Ureter (tissue), 1 donor: ENCODE measurements around the gene USB1. TPM values are rescaled to one million over a fixed set of nuclear protein-coding genes. Genes with fewer than 3 reads are reported as not detected.

ENCODE experiments used
- DNase-seq: peaks from one replicate; pipeline ENCODE4 v3.0.0-alpha.2; 2020; ENCODE audit warnings: low spot score
- total RNA-seq: library from RNA; stranded (reverse); gene quantifications from one replicate; pipeline ENCODE4 v1.2.4, GENCODE V29; 2023
- donor health status: DM: yes; HTN: yes; CAD: no.

The USB1 gene, protein sequence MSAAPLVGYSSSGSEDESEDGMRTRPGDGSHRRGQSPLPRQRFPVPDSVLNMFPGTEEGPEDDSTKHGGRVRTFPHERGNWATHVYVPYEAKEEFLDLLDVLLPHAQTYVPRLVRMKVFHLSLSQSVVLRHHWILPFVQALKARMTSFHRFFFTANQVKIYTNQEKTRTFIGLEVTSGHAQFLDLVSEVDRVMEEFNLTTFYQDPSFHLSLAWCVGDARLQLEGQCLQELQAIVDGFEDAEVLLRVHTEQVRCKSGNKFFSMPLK
- total RNA-seq, result 50.5 TPM

GRCh38 chr16:58000706-58001676, at the start of gene USB1:
Gene USB1 (plus strand): TSS chr16:58001407. CDS start chr16:58001484, 77 bp downstream.
- DNase-seq, result peak; percentile 88

DNA sequence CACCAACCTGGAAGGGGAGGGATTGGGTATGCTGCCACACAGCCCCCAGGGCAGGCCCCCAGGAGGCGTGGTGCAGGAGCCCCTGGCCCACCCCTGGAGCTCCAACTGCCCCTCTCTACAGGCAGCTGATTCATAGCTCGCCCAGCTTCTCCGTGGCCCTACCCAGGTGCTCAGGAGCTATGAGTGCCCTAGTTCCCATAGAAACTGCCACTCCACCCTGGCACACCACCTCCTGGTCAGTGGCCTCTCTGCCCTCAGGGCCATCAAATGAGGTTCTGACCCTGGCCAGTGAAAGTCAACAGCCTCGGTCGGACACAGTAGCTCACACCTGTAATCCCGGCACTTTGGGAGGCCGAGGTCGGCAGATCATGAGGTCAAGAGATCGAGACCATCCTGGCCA, 48.3 kb upstream of the USB1 start:
- no peak for DNase-seq

DNA sequence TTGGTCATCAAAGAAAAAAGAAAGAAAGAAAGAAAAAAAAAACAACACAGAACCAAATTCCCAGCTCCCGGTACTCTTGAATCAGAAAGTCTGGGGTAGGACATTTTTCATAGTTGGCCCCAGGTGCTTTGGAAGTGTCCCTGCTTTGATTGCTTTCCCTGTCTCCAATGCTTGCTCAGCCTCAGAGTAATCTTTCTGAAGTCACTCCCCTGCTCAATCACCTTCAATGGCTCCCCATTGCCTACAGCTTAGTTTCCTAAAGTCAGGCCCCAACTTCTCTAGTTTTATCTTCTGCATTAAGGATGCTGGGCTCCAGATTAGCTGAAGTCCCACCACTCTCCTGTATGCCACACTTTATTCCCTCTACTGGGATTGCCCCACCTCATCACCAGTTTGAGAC, 47.4 kb upstream of the USB1 start:
- DNase-seq, result no peak

- DNase-seq, result no peak
Observed at GRCh38 chr16:57955572-57956188, 45.5 kb upstream of the USB1 start.

- DNase-seq, result no peak
Observed at GRCh38 chr16:57956270-57956808, 44.9 kb upstream of the USB1 start.

- DNase-seq, result no peak
Observed at GRCh38 chr16:57956924-57957672, 44.1 kb upstream of the USB1 start.

DNA sequence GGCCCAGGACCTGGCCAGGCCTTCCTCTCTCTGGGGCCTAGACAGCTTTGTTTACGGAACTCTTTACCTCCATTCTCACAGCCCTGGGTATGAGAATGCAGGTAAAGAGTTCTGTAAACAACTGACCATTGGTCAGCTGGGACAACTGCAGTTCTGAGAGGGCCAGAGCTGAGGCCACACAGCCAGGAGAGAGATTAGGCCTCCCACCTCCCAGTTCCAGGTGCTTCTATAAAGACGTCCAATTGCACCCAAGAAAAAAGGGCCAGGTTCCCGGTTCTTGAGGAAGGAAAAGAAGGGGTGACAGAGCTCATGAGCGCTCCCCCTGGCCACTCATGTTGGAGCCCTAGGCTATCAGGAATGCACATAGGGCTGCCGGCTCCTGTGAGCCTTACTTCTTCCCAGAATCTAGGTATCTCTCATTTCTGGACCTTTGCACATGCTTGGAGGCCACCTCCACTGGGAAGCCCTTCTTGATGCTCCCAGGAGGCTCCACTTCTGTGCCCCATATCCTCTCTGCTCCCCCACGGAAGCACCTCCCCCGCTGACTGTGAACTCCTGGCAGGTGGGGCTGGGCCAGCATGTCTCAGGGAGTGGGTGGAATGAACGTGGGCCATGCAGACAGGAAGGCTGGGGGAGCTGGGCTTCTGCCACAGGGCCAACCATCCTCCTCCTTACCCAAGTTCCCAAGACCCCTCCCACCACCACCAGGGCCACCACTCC, 43.4 kb upstream of the USB1 start:
- DNase-seq, result no peak

DNA sequence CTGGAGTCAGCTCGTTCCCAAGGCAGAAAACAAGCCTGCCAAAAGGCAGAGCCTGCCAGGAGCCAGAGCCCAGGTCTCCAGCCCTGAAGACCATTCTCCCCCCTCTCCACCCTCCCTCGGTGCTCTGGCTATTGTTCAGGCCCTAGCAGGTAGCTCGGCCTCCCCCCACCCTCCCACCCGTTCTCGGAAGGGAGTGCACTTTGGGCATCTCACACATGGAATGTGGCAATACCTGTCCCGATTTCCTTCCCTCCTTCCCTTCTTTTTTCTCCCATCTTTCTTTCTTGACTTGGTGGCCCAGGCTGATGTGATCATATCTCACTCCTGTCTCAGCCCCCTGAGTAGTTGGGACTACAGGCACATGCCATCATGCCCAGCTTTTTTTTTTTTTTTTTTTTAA, 42.7 kb upstream of the USB1 start:
- no peak for DNase-seq

DNA sequence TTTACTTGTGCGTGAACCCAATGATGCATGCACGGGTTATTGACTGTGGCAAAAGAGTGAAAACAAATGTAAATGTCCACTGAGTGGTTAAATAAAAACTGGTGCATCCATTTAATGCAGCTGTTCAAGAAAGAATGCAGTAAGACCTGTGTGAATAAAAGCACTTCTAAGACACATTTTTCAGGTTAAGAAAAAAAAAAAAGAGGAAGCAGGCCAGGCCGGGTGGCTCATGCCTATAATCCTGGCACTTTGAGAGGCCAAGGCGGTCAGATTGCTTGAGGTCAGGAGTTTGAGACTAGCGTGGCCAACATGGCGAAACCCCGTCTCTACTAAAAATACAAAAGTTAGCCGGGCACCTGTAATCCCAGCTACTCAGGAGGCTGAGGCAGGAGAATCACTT, 42.1 kb upstream of the USB1 start:
- DNase-seq, result no peak

DNA sequence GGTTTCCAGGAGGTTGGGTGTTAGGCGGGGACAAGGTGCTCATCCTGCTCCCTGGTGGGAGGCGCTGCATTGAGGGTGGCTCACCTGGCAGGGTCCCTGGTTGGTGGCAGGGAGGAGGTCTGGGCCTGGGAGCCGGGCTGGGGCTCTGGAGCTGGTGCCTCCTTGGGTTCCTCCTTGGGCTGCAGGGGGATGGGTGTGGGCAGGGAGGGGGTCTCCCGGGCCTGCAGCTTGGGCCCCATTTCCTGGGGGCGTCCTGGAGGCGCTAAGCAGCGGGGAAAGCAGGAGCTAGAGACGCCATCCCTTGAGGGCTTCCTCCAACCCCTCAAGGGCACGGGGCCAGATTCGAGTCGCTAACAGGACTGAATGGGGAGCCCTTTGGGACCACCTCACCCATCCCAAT, 41.4 kb upstream of the USB1 start:
- DNase-seq, result no peak

- DNase-seq, result no peak
Observed at GRCh38 chr16:57960310-57960709, 40.9 kb upstream of the USB1 start.

GRCh38 chr16:57960826-57961472, 40.3 kb upstream of the USB1 start:
- no peak for DNase-seq

GRCh38 chr16:57961538-57961937, 39.7 kb upstream of the USB1 start:
- DNase-seq, result no peak

DNA sequence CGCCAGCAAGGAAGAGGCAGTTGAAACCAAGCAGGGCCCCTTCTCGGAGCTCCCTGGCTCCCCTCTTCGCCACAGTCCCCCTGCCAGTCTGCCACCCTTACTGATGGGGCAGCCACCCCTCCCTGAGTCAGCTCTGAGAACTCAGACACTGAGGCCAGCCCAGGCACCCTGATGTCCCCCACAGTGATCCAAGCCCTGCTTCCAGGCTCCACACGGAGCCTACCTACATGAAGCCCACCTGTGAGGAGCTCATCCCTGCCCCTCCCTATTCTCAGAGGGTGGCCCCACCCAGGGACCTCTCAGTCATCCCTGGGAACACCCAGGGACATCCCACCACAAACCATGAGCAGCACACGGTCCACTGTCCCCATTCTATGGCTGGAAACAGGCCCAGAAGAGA, 39.2 kb upstream of the USB1 start:
- DNase-seq, result no peak

GRCh38 chr16:57962756-57963155, 38.5 kb upstream of the USB1 start:
- no peak for DNase-seq

- DNase-seq, result no peak
Observed at GRCh38 chr16:57964157-57964700, 37.0 kb upstream of the USB1 start.

- DNase-seq, result no peak
Observed at GRCh38 chr16:57966204-57966771, 34.9 kb upstream of the USB1 start.

GRCh38 chr16:57966986-57967385, 34.2 kb upstream of the USB1 start:
- no peak for DNase-seq

DNA sequence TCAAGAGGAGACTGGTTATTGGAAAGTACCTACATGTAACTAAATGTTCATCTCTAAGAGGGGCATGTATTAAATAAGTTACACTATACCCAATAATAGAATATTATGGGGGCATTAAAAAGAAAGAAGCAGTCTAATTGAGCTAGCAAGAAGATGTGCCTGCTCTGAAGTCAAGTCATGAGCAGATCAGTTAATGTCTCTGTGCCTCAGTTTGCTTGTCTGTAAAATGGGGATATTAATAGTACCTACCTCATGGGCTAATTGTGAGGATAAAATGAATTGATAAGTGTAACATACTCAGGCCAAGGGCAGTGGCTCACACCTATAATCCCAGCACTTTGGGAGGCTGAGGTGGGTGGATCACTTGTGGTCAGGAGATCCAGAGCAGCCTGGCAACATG, 33.3 kb upstream of the USB1 start:
- no peak for DNase-seq
